ENCODE data around the gene TMC1. TPM values are rescaled to one million over a fixed set of nuclear protein-coding genes. Genes with fewer than 3 reads are reported as not detected.

Gene TMC1
- total RNA-seq, 4 donors from 2014 or later = 0.30 to 2.3 (median 0.44) TPM; not detected in 1

DNA sequence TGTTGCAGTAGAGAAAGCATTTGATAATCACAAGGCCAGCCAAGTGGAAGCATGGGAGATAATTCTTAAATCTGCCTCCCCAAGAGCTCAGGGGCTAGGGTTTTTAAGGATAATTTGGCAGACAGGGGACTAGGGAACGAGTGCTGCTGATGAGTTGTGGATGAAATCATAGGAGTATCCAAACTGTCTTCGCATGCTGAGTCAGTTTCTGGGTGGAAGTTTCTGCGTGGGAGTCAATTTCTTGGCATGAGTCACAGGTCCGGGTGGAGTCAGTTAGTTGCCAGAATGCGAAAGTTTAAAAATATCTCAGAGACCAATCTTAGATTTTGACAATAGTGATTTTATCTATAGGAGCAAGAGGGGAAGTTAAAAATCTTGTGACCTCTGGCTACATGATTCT, 112.6 kb downstream of the TMC1 start:
- Histone ChIP-seq H3K4me3 (no peak overlapping the region), H3K36me3 (no peaks in the 10 kb centered on the region), H3K4me1 (no peaks in the 10 kb centered on the region), H3K9me3 (peaks cover 0 to 10% (median 0%) of the 10 kb centered on the region in 4 donors), H3K27ac (no peak overlapping the region), H3K27me3 (no peaks in the 10 kb centered on the region)
- WGBS, 2 donors = 16 to 29% methylated on average over 5 of the region's 5 CpGs
- no peak for TF ChIP-seq EP300 (IDR thresholded peaks at IDR 0.05)
- TF ChIP-seq, protein P1, sequence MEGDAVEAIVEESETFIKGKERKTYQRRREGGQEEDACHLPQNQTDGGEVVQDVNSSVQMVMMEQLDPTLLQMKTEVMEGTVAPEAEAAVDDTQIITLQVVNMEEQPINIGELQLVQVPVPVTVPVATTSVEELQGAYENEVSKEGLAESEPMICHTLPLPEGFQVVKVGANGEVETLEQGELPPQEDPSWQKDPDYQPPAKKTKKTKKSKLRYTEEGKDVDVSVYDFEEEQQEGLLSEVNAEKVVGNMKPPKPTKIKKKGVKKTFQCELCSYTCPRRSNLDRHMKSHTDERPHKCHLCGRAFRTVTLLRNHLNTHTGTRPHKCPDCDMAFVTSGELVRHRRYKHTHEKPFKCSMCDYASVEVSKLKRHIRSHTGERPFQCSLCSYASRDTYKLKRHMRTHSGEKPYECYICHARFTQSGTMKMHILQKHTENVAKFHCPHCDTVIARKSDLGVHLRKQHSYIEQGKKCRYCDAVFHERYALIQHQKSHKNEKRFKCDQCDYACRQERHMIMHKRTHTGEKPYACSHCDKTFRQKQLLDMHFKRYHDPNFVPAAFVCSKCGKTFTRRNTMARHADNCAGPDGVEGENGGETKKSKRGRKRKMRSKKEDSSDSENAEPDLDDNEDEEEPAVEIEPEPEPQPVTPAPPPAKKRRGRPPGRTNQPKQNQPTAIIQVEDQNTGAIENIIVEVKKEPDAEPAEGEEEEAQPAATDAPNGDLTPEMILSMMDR (IDR thresholded peaks at IDR 0.05) = no peak
- no peak for TF ChIP-seq POLR2A (IDR thresholded peaks at IDR 0.05)
- DNase-seq (ENCODE audit: low spot score in 2 of 2) = no peak

DNA sequence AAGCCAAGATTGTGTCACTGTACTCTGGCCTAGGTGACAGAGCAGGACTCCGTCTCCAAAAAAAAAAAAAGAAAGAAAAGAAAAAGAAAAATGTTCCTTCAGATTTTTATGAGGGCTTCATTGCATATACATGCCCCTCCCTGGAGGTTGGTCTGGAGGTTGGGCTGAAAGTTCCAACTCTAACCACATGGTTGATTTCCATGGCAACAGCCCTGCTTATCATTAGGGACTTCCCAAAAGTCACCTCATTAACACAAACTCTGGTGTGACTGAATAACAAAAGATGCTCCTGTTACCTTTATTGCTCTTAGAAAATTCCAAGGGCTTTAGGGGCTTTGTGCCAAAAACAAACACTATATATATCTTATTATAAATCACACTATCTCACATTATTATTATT, 113.8 kb downstream of the TMC1 start:
- DNase-seq (ENCODE audit: low spot score in 2 of 2) = no peak
- no peak overlapping the region for H3K4me3 ChIP-seq
- no peak for TF ChIP-seq EP300 (IDR thresholded peaks at IDR 0.05)
- TF ChIP-seq, protein P1 (IDR thresholded peaks at IDR 0.05) = no peak
- TF ChIP-seq POLR2A (IDR thresholded peaks at IDR 0.05) = no peak
- H3K4me1 ChIP-seq = no peaks in the 10 kb centered on the region
- peaks cover 0 to 10% (median 0%) of the 10 kb centered on the region in 4 donors for H3K9me3 ChIP-seq
- H3K36me3 ChIP-seq = no peaks in the 10 kb centered on the region
- WGBS, 2 donors = 80 to 96% methylated on average over 1 of the region's 1 CpG
- H3K27me3 ChIP-seq = no peaks in the 10 kb centered on the region
- H3K27ac ChIP-seq = no peak overlapping the region

DNA sequence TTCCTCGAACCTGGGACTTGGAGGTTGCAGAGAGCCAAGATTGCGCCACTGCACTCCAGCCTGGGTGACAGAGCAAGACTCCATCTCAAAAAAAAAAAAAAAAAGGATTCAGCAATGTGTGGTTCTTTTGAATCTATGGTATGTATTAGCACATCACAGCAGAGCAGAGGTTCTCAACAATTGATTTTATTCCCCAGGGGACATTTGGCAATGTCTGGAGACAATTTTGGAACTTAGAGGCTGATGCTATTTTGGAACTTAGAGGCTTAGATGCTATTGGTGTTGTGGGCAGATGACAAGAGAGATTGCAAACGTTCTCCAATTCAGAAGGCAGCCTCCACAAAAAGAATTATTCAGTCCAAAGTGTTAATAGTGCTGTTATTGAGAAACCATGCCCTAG, 115.2 kb downstream of the TMC1 start:
- Histone ChIP-seq H3K27ac (no peak overlapping the region), H3K36me3 (no peaks in the 10 kb centered on the region), H3K4me3 (no peak overlapping the region), H3K9me3 (peaks cover 0 to 10% (median 0%) of the 10 kb centered on the region in 4 donors), H3K27me3 (no peaks in the 10 kb centered on the region), H3K4me1 (no peaks in the 10 kb centered on the region)
- DNase-seq (ENCODE audit: low spot score in 2 of 2) = no peak
- TF ChIP-seq EP300 (IDR thresholded peaks at IDR 0.05) (no peak), POLR2A (IDR thresholded peaks at IDR 0.05) (no peak)
- TF ChIP-seq, protein P1 (IDR thresholded peaks at IDR 0.05) = no peak
- WGBS, 2 donors = 67 to 70% methylated on average over 3 of the region's 3 CpGs

DNA sequence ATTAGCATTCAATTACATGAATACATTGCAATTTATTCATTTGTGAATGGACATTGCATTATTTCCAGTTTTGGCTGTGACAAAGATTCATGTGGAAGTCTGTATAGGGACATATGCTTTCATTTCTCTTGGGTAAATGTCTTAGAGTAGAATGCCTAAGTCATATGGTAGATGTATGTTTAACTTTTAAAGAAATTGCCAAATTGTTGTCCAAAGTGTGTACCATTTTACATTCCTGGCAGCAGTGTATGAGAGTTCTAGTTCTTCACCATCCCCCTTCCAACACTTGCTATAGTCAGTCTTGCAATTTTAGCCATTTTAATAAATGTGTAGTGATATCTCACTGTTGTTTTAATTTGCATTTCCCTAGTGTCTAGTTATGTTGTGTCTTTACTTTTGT, 122.2 kb downstream of the TMC1 start:
- Histone ChIP-seq H3K36me3 (no peaks in the 10 kb centered on the region), H3K27me3 (no peaks in the 10 kb centered on the region), H3K9me3 (no peaks in the 10 kb centered on the region), H3K4me3 (no peak overlapping the region), H3K4me1 (no peaks in the 10 kb centered on the region), H3K27ac (no peak overlapping the region)
- DNase-seq (ENCODE audit: low spot score in 2 of 2) = no peak
- TF ChIP-seq, protein P1 (IDR thresholded peaks at IDR 0.05) = no peak
- TF ChIP-seq EP300 (IDR thresholded peaks at IDR 0.05) = no peak
- TF ChIP-seq POLR2A (IDR thresholded peaks at IDR 0.05) = no peak

DNA sequence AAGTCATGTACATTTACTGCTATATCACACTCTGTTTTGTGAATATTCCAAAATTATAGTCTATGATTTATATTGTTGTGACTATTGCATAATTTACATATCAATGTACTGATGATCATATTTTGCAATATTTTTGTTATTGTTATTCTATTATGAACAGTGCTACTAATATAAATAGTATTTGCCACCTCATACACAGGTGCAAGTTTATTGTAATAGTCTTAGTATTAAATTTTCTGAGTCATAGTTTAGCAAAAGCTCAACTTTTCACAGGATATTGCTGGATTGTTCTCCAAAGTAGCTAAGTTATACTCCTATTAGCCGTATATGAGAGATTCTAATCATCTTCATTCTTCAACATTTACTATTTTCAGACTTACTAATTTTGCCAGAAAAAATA, 124.7 kb downstream of the TMC1 start:
- WGBS, 2 donors = 86 to 95% methylated on average over 1 of the region's 1 CpG
- no peak for DNase-seq (ENCODE audit: low spot score in 2 of 2)
- TF ChIP-seq, protein P1 (IDR thresholded peaks at IDR 0.05) = no peak
- TF ChIP-seq EP300 (IDR thresholded peaks at IDR 0.05) (no peak), POLR2A (IDR thresholded peaks at IDR 0.05) (no peak)
- Histone ChIP-seq H3K36me3 (no peaks in the 10 kb centered on the region), H3K9me3 (no peaks in the 10 kb centered on the region), H3K4me3 (no peak overlapping the region), H3K27me3 (no peaks in the 10 kb centered on the region), H3K4me1 (peaks cover 0 to 5% (median 0%) of the 10 kb centered on the region in 4 donors), H3K27ac (no peak overlapping the region)

Data from tibial nerve (tissue), 4 donors.